ENCODE data around the gene HOXB1.
"Not testable (repeated sequence)": the region's sequence is repeated elsewhere in the genome, so short reads cannot be mapped to it uniquely, and the experiment has no call there.

The HOXB1 gene

GRCh38 chr17:48492401-48493298 is 38.2 kb downstream of the HOXB1 start:
- peak; percentile 35 to 76 (median 52) for DNase-seq

- peak; percentile 68 to 85 (median 77) for DNase-seq
Observed at GRCh38 chr17:48491527-48492273, 39.1 kb downstream of the HOXB1 start.

GRCh38 chr17:48490451-48490892 is 40.3 kb downstream of the HOXB1 start:
- DNase-seq: no peak

GRCh38 chr17:48489781-48490180 is 41.0 kb downstream of the HOXB1 start:
- DNase-seq: no peak

- no peak for DNase-seq
Observed at GRCh38 chr17:48488548-48489106, 42.2 kb downstream of the HOXB1 start.

GRCh38 chr17:48487221-48487620 is 43.6 kb downstream of the HOXB1 start:
- DNase-seq: no peak

- DNase-seq: no peak
Observed at GRCh38 chr17:48486557-48486956, 44.3 kb downstream of the HOXB1 start.

GRCh38 chr17:48484850-48485249 is 46.0 kb downstream of the HOXB1 start:
- DNase-seq: peak in 3 of 4 experiments; percentile 16 to 65 (median 28)

GRCh38 chr17:48484256-48484655 is 46.6 kb downstream of the HOXB1 start:
- no peak for DNase-seq

GRCh38 chr17:48483471-48484131 is 47.2 kb downstream of the HOXB1 start:
- DNase-seq: peak in 1 of 4 experiments; percentile 8

GRCh38 chr17:48483004-48483403 is 47.8 kb downstream of the HOXB1 start:
- no peak for DNase-seq

- not testable (repeated sequence) for DNase-seq
Observed at GRCh38 chr17:48482301-48482700, 48.5 kb downstream of the HOXB1 start.

- no peak for DNase-seq
Observed at GRCh38 chr17:48479014-48479402, 51.8 kb downstream of the HOXB1 start.
